Esophagus muscularis mucosa (tissue), 3 donors: ENCODE data around the gene ATRNL1.

Source experiments
- CTCF ChIP-seq, 3 experiments: fragments of 200-600 bp in 2 of 3; fragments of 450-650 bp in 1 of 3; sonication (generic) in 2 of 3; IDR thresholded peaks; one replicate each; pipeline ENCODE4 v1.5.1; 2017 to 2019; ENCODE audit warnings: antibody characterized with exemption in 3 of 3, mild to moderate bottlenecking in 2 of 3, moderate library complexity in 1 of 3
- POLR2A ChIP-seq: fragments of 450-650 bp; IDR thresholded peaks from one replicate; pipeline ENCODE4 v1.6.1; 2017; ENCODE audit warnings: antibody characterized with exemption, moderate library complexity, mild to moderate bottlenecking, low read depth

- TF ChIP-seq POLR2A (no peak), CTCF (IDR thresholded peaks at IDR 0.05) (no peak)
Measured at GRCh38 chr10:115335366-115335765, 242.2 kb downstream of the ATRNL1 start.
